GM19193 (cell line): ENCODE data around the gene BRD4.

Experiments
- POLR2A ChIP-seq: IDR thresholded peaks from 4 replicates; pipeline ENCODE4 v1.6.1; 2011; ENCODE audit not compliant: insufficient read depth, insufficient read length; ENCODE audit errors: extremely low read depth

BRD4 gene

DNA sequence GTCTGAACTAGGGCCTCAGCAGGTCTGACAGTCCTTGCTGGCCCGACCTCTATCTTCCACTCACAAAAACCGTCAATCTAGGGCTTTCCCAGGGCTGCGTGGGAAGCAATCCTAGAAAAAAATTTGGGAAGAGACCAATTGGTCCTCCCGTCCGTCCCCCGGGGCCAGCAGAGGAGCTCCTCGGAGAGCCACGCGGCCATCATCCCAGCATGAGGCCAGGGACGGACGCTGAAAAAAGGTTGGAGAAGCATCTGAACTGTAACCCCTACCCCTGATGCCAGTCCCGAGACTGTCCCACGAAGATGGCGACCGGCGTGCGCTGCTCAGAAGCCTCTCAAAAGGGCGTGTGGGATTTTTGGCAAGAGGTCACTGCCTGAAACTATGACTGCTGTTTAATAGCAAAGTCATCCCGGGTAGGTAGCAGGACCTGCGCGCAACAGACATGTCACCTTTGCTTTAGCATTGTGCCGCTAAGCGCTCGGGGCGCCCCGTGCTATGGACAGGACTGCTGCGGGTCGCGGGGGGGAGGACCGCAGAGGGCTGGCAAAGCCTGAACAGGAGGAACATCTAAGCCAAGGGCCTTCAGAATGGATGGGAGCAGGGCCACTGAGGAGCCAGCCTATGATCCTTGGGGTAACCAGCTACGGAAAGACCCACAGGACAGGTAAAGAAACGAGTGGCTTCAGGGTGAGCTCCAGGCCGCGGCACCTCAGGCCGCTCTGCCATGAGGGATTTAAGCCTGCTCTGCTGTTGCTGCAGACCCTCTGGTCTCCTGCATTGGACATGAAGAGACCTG is 36.7 kb upstream of the BRD4 start:
- TF ChIP-seq POLR2A: no peak

GRCh38 chr19:15368051-15368632 is 35.8 kb upstream of the BRD4 start:
- no peak for TF ChIP-seq POLR2A

DNA sequence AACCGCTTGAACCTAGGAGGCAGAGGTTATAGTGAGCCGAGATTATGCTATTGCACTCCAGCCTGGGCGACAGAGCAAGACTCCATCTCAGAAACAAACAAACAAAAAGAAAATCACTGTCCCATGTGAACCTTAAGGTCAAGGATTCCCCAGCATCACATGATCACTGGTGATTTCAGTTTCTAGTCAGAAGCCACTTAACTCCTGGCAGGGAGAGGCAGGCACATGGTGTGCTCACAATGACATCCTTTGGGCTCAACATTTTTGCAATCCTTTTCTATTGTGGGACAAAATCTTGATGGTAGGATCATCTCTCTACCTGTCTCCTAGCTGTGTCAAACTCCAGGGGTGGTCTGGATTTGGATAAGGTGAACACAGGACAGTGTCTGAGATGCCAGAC is 35.1 kb upstream of the BRD4 start:
- TF ChIP-seq POLR2A: no peak

- TF ChIP-seq POLR2A: no peak
These were observed 32.9 kb upstream of the BRD4 start for GRCh38 chr19:15365264-15365663.

DNA sequence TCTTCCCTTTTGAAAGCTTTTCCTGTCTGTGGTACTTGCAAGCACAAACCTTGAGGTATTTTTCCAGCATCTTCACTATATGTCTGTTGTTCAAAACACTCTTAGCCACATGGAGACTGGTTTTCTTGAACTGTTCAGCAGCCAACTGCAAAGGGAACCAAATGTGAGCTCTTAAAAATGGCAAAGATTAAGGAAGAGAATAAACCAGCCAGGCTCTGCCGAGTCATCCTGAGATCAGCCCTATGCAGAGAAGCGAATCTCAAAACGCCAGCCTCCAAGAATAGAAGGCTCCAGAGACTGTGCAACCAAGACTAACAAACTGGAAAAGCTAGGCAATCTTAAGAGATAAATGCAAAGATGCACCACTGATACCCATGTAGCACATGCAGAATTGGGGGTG is 26.6 kb upstream of the BRD4 start:
- no peak for TF ChIP-seq POLR2A

- TF ChIP-seq POLR2A: no peak
These were observed 25.6 kb upstream of the BRD4 start for GRCh38 chr19:15357906-15358305.

- no peak for TF ChIP-seq POLR2A
These were observed 22.4 kb upstream of the BRD4 start for GRCh38 chr19:15354566-15355296.

GRCh38 chr19:15353908-15354307 is 21.6 kb upstream of the BRD4 start:
- no peak for TF ChIP-seq POLR2A

GRCh38 chr19:15340086-15340485 is 7.7 kb upstream of the BRD4 start:
- TF ChIP-seq POLR2A: no peak

GRCh38 chr19:15337202-15337601 is 4.9 kb upstream of the BRD4 start:
- no peak for TF ChIP-seq POLR2A

GRCh38 chr19:15331419-15332310 is 674 bp downstream of the BRD4 start:
- TF ChIP-seq POLR2A: no peak

- no peak for TF ChIP-seq POLR2A
These were observed 1.4 kb downstream of the BRD4 start for GRCh38 chr19:15330801-15331418.

GRCh38 chr19:15328312-15328711 is 4.0 kb downstream of the BRD4 start:
- TF ChIP-seq POLR2A: no peak

- TF ChIP-seq POLR2A: no peak
These were observed 7.4 kb downstream of the BRD4 start for GRCh38 chr19:15324791-15325519.

DNA sequence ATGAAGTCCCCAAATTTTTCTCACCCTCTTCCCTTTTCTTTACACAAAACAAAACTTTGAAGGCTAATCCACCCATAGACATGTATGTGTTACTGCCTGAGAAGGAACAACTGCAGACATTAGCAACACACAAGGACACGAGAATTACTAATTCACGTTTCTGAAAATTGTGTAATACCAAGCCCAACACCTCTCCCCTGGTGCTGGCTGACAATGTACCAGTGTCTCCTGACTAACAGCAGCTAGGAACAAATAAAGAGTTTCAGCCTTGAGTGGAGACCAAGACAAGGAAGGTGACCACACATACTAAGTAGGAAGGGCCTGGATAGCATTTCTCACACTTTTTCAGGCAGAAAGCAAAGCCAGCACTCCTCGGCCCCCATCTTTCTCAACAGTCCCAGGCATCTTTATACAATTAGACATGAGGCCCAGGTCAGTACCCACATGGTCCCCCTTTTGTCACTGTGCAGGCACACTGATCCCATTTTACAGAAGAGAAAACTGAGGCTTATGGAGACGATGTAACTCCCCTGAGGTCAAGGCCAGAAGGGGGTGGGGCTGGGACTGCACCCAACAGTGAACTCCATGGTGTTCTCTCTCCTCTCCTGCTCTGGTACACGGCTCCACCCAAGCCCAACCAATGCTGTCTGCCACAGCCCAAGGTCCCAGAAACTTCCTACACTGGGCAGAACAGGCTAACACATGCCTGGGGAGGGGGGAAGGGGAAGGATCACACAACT is 8.7 kb downstream of the BRD4 start:
- TF ChIP-seq POLR2A: no peak
